Epithelial cell of proximal tubule (primary cell): Measurements from ENCODE around the gene PCLO. TPM values are rescaled to one million over a fixed set of nuclear protein-coding genes. Genes with fewer than 3 reads are reported as not detected.

Experiments
- DNase-seq: peaks from one replicate; pipeline ENCODE4 v3.0.0-alpha.2; 2011; ENCODE audit warnings: low read depth
- H3K4me3 ChIP-seq: 2 replicates; pipeline ENCODE4 v1.5.1; 2011; ENCODE audit warnings: low read depth, mild to moderate bottlenecking, low read length
- total RNA-seq: library from RNA; depleted of rRNA; stranded (reverse); fragments of >200 nt; gene quantifications from 2 replicates; pipeline ENCODE4 v1.2.3, GENCODE V29; 2015
- TF ChIP-seq, protein P1 (sequence below): conservative IDR thresholded peaks from 2 replicates; pipeline ENCODE4 v1.5.1; 2012; ENCODE audit warnings: low read depth, mild to moderate bottlenecking, low read length

PCLO gene
- total RNA-seq, 1 donor from 2014 or later, result 0.58 TPM

DNA sequence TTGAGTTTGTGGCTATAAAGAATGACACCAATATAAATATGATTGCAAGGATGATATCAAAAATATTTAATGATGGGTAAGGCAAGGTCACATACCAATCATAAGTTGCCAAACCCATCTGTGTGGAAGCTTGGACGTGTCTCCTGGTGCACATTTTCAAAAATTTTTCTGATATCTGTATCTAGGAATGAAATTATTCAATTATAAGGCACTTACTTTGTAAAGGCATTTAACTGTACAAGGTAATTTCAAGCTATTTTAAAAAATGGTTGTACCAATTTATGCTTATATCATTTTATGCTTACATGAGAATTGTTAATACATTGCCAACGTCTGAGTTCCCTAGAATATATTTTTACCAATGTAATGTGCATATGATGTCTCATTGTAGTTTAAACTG lies 412.7 kb downstream of the PCLO start:
- DNase-seq, result no peak
- TF ChIP-seq, protein P1, sequence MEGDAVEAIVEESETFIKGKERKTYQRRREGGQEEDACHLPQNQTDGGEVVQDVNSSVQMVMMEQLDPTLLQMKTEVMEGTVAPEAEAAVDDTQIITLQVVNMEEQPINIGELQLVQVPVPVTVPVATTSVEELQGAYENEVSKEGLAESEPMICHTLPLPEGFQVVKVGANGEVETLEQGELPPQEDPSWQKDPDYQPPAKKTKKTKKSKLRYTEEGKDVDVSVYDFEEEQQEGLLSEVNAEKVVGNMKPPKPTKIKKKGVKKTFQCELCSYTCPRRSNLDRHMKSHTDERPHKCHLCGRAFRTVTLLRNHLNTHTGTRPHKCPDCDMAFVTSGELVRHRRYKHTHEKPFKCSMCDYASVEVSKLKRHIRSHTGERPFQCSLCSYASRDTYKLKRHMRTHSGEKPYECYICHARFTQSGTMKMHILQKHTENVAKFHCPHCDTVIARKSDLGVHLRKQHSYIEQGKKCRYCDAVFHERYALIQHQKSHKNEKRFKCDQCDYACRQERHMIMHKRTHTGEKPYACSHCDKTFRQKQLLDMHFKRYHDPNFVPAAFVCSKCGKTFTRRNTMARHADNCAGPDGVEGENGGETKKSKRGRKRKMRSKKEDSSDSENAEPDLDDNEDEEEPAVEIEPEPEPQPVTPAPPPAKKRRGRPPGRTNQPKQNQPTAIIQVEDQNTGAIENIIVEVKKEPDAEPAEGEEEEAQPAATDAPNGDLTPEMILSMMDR, result no peak
- no peak overlapping the region for H3K4me3 ChIP-seq

GRCh38 chr7:82745820-82746219 lies 416.9 kb downstream of the PCLO start:
- DNase-seq, result no peak
- no peak overlapping the region for H3K4me3 ChIP-seq
- TF ChIP-seq, protein P1, result no peak

GRCh38 chr7:82745117-82745516 lies 417.6 kb downstream of the PCLO start:
- TF ChIP-seq, protein P1, result no peak
- no peak overlapping the region for H3K4me3 ChIP-seq
- DNase-seq, result no peak

- TF ChIP-seq, protein P1, result no peak
- no peak overlapping the region for H3K4me3 ChIP-seq
- DNase-seq, result no peak
Observed at GRCh38 chr7:82742163-82742562, 420.5 kb downstream of the PCLO start.

GRCh38 chr7:82741493-82741892 lies 421.2 kb downstream of the PCLO start:
- TF ChIP-seq, protein P1, result no peak
- DNase-seq, result no peak
- H3K4me3 ChIP-seq, result no peak overlapping the region

- TF ChIP-seq, protein P1, result peak; percentile 95
- DNase-seq, result no peak
- H3K4me3 ChIP-seq, result no peak overlapping the region
Observed at GRCh38 chr7:82740246-82740848, 422.3 kb downstream of the PCLO start.

DNA sequence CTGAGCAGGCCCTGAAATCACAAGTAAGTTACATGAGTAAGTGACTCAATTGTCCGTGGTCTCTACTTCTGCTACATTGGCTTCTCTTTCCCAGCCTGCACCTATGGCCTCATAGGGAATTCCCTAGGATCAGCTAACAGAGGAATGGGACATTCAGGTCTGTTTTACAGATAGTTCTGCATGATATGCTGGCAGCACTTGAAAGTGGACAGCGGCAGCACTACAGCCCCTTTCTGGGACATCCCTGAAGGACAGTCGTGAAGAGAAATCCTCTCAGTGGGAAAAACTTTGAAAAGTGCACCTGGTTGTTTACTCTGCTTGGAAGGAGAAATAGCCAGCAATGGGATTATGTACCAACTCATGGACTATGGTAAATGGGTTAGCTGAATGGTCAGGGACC lies 426.1 kb downstream of the PCLO start:
- TF ChIP-seq, protein P1, result no peak
- no peak overlapping the region for H3K4me3 ChIP-seq
- no peak for DNase-seq
